Hematopoietic multipotent progenitor cell treated with erythropoietin and hydrocortisone succinate and interleukin-3 and kit ligand, for 4 days (in vitro differentiated cells): ENCODE measurements around the gene DHX35.
A peak's percentile ranks its signal among the peaks of the same experiment; 100 is the strongest.

Experiments used
- DNase-seq: peaks from one replicate; pipeline ENCODE4 v3.0.0-alpha.2; 2015

The DHX35 gene

DNA sequence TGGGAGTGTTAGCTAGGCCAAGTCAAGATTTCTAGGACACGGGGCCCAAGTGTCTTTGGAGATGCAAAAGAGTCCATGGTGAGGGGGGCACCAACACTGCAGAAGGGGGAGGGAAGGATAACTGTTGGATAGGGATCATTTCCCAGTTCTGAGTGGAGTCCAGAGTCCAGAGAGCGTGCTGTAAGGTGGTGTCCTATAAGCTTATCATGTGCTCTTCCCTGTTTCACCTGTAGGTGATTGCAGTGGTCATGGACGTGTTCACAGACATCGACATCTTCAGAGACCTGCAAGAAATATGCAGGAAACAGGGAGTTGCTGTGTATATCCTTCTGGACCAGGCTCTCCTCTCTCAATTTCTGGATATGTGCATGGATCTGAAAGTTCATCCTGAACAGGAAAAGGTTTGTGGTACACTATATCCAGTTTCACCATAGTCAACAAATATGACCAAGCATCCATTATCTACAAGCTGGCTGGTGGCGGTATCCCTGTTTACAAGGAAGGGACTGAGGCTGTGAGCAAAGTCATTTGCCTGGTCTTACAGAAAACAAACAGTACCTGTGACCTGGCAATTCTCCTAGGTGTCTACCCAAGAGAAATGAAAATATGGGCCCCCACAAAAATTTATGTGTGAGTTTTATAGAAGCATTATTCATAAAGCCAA is 20.3 kb upstream of the DHX35 start:
- no peak for DNase-seq

DNA sequence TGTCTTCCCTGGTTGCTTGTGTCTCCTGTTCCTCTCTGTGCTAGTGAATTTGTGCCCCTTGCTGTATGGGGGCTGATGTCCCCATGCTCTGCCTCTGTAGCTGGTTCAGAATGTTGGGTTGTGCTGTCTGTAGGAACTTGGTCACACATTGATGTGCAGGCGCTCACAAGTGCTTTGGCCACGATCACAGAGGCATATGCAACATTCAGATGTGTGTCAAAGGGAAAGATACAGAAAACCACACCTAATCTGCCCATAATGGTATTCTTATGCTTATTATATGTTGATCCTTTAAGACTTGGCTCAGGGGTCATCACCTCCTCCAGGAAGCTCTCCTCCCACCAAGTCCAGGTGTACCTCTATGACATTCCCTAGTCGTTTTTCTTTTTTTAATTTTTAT is 17.1 kb upstream of the DHX35 start:
- peak; percentile 60 for DNase-seq

DNA sequence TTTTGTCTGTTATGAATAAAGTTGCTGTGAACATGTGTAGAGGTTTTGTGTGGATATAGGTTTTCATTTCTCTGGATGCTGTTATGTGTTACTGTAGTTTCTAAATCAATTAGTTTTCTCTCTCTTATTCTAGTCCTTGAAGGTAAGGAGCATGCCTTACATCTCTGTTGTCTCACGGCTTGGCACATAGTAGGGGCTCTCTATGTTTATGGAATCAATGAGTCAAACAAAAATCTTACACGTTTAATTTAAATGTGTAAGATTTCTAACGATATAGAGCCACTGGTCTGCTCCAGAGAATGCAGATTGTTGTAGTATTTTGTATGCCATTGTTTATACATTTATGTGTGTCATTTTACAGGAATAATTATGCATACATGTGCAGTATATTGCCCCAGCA is 15.3 kb upstream of the DHX35 start:
- no peak for DNase-seq

DNA sequence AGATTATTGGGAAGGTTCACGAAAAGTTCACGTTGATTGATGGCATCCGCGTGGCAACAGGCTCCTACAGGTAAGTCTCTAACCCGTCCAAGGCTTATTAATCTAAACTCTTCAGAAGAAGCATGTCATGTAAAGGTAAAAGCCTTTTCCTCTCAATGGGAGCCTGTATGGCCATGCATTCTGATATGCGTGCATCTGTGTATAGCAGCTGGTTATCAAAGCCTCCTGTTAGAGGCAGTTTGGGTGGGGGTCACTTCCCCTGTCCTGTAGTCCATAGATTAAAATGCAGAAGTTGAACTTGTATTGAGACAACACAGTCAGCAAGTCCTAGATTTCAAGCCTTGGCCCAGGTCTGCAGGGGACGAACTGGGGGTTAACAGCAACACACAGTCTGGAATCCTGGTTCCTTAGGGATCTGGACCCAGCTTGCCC is 14.2 kb upstream of the DHX35 start:
- DNase-seq: peak; percentile 97

DNA sequence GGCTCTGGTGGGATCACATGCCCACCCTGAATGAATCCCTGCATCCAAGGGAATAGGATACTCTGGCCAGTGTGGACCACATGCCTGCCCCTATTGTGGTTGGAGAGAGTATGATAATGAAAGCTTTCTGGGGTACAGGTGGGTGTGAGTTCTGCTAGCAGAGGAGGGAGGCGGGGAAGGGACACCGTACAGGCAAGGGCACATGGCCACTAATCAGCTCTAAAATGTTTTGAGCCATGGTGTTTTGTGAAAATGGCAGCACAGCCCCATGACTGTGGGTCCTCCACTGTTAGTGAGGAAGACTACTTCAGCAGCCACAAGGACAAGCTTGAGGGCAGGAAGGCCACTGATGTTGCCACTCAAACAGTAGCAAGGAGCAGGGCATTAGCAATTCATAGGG is 11.9 kb upstream of the DHX35 start:
- DNase-seq: no peak

DNA sequence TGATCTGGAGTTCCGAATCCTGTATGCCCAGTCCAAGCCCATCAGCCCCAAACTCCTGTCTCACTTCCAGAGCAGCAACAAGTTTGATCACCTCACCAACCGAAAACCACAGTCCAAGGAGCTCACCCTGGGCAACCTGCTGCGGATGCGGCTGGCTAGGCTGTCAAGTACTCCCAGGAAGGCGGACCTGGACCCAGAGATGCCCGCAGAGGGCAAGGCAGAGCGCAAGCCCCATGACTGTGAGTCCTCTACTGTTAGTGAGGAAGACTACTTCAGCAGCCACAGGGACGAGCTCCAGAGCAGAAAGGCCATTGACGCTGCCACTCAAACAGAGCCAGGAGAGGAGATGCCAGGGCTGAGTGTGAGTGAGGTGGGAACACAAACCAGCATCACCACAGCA is 10.5 kb upstream of the DHX35 start:
- no peak for DNase-seq

DNA sequence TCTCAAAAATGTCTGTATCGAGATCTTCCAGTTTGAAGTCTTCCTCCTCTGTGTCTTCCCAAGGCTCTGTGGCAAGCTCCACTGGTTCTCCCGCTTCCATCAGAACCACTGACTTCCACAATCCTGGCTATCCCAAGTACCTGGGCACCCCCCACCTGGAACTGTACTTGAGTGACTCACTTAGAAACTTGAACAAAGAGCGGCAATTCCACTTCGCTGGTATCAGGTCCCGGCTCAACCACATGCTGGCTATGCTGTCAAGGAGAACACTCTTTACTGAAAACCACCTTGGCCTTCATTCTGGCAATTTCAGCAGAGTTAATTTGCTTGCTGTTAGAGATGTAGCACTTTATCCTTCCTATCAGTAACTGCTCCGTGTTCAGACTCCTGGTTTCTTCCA is 10.0 kb upstream of the DHX35 start:
- no peak for DNase-seq

DNA sequence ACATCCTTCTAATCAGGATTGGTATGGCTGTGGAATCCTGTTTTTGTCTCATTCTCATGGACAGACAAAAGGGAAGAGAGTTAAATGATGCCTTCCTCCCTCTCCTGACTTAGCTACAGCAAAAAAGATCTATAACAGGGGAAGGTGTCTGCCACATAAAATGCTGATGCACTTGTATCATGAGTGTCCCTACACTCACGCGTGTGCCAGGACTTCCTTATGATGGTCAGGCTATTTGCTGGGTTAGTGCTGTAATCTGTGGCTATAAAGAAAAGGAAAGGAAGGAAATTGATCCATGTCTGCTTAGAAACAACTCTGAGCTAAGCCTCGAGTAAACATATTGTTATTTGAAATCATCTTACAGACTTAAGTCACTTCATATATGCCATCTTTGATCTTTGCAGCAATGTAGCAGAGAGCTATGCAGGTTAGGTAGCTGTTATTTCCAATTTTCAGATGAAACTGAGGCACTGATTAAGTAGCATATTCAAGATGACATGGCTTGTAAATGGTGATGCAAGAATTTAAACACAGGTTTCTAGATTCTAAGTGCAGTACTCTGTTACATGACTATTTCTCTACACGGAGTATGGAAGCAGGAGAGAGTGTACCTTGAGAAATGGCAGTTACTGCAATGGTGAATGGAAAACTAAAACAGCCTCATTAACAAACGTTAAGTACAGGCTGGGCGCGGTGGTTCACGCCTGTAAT is 8.4 kb upstream of the DHX35 start:
- no peak for DNase-seq

DNA sequence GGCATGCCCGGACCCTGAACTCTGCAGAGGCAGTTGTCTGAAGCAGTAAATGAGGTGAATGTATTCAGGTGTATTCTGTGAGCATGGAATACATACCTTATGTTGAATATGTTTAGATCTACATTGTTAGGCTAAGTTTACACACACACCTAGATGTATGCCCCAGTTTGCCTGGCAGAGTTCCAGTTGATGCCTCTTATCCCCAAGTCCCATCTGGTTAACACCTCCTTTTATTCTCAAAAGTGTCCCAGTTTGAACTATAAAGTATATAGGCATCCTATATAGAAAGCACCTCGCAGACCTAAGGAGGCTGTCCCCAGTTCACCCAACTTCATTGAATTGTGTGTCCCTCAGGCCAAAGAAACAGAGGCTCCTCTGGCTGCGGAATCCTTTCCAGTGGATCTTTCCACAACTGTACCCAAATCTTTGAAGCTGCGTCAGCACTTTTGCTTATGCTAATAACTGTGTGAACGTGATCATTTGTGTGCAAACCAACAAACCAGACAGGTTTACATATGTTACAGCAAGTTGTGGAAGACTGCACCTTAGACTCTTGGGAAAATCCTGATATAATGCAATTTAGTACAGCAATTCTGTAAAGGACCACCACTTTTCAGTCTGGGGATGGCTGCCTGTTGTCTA is 4.8 kb upstream of the DHX35 start:
- peak; percentile 51 for DNase-seq

DNA sequence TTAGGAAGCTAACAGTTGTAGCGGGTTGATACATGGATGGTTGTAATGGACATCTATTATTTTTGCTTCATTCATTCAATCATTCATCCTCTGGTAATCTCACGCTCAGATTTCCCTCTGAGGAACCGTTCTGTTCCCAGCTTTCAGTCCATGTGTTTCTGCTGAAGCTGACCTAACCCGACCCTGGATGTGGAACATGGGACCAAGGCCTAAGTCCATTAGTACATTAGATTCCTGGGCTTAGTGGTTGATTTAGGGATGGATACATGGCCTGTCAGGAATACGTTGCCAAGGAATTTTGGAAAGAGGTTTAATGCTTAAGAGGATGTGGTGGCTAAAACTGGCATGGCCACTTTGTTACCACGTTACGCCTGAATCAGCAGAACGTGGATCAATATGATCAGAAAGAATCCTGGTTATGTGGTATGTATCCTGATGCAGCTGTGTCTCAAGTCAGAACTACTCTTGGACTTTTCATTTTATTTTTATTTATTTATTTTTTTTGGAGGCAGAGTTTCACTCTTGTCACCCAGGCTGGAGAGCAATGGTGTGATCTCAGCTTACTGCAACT is 4.1 kb upstream of the DHX35 start:
- DNase-seq: no peak

DNA sequence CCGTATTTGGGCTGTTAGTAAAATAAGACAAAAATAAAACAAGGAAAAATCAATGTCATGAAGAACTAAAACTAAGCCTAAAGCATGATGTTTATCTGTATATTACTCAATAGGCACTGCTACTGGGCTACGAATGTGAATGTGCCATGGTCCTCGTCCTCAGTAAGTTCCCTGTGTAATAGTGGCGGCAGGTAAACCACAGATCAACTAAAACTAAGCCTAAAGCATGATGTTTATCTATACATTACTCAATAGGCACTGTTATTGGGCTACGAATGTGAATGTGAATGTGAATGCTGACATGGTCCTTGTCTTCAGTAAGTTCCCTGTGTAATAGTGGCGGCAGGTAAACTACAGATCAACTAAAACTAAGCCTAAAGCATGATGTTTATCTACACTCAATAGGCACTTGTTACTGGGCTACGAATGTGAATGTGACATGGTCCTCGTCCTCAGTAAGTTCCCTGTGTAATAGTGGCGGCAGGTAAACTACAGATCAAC is 1.9 kb upstream of the DHX35 start:
- DNase-seq: peak; percentile 35

DNA sequence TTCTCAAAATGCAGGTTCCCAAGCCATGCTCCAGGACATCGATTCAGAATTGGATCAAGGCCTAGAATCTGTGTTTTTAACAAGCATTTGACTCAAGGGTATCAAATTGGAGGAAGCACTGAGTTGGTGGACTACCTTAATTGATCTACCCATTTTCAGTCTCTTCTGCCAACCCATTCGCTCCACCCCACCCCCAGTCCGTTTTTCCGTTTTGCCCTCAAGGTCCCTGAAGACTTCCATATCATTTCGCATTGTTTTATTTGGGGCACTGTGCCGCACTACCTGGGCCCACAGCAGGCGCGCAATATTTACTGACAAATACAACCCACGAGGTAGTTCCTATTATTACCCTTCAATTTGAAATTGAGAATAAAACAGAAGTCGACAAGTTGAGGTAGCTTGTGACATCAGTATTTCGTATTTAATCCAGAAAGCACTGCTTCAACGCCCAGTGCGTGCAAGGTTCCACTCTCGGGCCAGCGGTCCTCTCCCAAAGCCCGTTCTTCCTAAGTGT is 557 bp upstream of the DHX35 start:
- peak; percentile 44 for DNase-seq

DNA sequence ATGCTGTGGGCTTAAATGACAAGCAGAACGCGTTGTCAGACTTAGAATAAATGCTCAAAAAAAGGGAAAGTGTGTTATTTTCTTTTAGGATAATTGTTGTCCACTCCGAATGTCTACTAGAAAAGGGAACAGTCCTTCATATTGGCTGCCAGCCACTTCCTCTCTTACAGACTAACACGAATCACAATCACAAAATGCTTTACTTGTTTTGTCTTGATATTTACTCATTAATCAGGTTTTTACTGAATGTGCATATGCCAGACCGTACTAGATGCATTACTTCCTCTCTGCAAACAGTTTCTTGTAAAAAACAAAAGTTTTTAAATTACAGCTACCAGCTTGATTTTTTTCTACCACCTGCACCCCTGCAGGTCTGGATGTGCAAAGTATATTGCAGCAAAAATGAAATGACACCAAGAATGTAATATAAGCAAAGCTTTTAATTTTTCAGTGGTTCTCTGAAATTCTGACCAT is 821 bp downstream of the DHX35 start:
- peak; percentile 60 for DNase-seq

DNA sequence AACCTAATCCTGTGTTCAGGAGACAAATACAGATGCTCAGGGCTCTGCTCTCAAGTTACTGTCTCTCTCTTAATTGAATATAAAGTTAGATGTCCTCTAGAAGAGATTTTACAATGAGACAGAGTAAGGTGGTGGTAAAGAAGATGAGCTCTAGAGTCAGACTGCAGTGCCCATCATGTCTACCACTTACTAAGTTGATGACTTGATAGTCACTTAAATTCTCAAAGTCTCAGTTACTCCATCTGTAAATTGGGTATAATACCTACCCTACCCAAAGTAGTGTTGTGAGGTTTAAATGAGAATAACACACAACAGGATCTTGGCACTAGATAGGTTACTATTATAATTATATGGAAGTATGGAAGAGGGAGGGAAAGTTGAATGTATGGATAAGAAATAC is 1.6 kb downstream of the DHX35 start:
- no peak for DNase-seq

DNA sequence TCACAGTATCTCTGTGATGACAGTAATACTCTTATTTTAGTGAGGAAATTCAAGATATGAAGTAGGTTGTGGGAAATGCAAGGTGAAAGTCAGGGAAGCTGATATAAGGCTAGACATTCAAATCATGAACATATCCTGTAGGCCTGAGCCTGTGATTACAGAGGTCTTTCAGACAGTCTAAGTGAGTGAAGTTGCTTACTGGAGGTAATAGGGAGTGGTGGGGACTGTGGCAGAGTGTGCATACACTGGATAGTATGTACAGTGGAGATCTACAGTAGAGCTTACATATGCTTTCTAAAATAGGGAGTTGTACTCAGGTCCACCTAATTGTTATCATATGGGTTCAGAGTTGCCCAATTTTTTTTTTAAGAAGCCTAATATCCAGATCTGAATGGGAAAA is 3.1 kb downstream of the DHX35 start:
- DNase-seq: no peak

DNA sequence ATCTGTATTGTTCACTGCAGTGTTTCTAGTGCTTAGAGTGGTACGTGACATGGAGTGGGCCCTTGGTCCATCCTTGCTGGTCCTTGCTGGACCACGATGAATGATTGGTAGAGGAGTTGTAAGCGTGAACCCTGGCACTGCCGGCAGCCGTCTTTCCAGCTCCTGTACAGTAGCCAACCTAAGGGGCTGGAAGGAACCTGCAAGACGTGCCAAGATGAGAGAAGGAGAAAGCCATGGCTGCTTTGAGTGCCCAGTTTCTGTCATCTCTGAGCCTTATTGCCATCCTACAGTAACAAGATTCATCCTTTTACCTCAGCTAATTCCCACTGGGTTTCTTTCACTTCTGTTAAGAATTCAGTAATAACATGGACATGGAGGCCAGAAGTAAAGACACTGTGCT is 5.9 kb downstream of the DHX35 start:
- no peak for DNase-seq

DNA sequence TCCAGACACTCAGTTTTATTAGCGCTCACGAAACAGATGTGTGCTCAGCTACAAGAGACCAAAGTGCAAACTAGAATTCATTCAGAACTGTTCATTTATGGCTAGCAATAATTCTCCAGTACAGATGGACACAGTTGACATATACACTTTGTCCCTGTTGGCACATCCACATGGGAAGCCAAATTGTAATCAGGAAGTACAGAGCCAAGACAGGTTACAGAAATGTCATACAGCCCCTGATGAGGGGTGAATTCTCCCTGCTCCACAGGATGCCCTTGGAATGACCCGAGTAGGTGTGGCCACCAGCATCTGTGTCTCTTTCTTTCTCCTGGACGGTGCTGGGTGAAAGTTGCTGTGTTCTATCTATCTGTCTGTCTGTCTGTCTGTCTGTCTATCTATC is 7.6 kb downstream of the DHX35 start:
- DNase-seq: no peak

DNA sequence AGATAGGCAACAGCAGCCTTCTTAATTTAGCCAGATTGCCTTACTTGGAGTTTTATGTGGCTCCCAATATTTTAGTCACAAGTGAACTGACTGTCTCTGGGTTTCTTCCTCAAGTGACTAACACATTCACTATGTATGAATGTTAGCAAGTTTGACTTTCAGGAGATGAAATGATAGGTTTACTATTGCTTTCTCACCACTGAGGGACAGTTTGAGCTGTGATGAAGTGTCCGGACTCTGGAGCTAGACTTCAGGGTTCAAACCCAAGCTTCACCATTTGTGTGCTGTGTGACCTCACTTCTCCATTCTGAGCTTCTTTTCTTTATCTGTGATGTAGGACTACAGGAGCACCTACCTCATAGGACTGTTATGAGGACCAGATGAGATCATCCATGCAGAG is 8.2 kb downstream of the DHX35 start:
- DNase-seq: no peak

DNA sequence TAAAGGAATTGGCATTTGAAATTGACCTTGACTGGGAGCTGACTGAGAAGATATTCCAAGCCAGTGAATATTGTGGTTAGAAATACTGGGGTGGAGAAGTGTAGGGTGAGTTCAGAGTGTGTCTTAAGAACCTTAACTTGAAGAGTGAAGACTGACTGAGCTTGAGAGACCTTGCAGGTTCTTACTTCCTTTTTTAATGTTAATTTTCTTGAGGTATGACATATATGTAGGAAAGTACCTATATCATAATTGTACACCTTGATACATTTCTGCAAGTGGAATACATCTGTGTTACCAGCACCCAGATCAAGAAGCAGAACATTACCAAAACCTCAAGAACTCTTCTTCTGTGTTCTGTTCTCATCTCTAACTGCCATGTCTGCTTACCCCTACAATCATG is 11.0 kb downstream of the DHX35 start:
- DNase-seq: no peak

DNA sequence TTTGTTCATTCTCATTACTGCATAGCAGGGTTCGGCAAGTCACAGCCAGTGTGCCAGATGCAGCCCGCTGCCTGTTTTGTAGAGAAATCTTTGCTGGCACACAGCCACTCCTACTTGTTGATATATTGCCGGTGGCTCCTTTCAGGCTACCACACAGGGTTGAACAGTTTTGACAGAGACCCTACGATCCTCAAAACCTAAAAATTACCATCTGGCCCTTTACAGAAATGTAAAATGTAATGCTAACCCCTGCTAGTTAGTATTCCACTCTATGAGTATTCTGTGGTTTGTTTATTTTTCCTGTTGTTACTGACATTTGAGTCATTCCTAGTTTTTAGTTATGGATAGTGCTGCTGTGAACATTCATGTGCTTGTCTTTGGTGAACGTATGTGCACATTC is 11.5 kb downstream of the DHX35 start:
- no peak for DNase-seq

DNA sequence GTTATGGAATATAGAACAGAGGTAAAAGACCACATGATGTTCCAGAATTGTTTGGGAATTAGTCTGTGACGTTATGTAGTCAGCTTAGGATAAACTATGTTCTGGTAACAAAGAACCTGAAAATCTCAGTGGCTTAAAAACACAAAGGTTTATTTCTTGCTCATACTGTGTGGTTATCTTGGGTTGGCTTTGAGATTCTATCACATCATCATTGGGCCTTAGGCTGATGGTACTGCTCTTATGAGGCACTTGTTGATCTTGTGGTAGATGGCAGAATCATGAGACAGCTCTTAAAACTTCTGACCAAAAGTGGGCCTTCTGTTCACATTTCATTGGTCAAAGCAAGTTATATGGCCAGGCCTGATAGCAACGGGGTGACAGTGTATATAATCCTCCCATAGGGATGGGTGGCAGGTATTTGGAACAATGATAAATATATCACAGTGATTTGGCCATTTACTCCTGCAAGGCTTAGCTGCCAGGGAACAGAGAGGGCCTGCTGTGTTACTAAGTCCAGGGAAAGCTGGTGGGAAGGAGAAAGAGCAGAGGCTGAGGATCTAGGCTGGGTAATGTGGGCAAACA is 13.5 kb downstream of the DHX35 start:
- no peak for DNase-seq

DNA sequence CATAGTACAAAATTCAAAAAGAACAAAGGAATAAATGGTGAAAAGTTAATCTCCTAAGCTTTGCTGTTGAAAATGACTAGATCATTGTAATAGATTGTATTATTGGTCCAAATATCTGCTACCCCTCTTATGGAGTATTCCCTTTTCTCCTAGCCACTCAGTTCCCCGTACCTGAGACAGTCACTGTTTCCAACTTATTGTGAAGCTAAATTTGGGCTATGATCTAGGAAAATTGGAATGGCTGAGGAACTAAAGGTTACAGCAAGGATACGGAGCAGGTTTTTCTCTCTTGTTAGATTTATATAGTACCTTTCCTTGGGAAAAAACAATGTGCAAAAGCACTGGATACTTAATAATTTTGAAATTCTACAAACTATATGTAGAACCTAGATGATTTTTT is 17.3 kb downstream of the DHX35 start:
- DNase-seq: no peak

DNA sequence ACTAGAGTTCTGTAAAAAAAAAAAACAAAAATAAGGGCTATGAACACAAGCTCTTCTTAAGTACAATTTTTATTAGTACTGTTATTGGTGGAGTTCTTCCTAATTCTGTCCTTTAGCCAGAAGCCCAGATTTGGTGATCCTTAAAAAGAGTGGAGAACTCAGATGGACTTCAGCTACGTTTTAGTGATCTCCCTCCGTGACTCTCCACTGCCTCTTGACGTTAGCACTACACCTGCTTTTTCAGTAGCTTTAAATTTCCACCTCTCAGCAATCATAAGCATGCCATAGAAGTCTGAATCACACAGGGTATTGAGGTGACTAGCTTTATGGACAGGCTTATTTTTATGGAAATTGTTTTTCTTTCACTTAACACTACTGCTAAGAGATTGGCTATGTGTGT is 17.7 kb downstream of the DHX35 start:
- DNase-seq: no peak
